Measurements from ENCODE around the gene HELZ.

- no peak for TF ChIP-seq POLR2AphosphoS5 (IDR thresholded peaks at IDR 0.05; ENCODE audit: low read depth, low read length)
- no peak for TF ChIP-seq POLR2A (IDR thresholded peaks at IDR 0.05; ENCODE audit: low read depth, low read length)
- TF ChIP-seq TAF1 (IDR thresholded peaks at IDR 0.05; ENCODE audit: borderline replicate concordance, low read depth, low read length) = no peak
Observed at GRCh38 chr17:67079491-67079890, 165.5 kb downstream of the HELZ start.

All from GM12892 (cell line).